ENCODE data around the gene MEIS2.

GRCh38 chr15:36926427-36926825 is 173.9 kb downstream of the MEIS2 start:
- TF ChIP-seq CTCF (conservative IDR thresholded peaks at IDR 0.05; ENCODE audit: low read depth, low read length) (no peak), EZH2 (IDR thresholded peaks at IDR 0.05; ENCODE audit: borderline replicate concordance, low read depth, low read length, poor library complexity, severe bottlenecking) (no peak)

Measured in A673 (cell line).